Retinal pigment epithelial cell (primary cell): ENCODE measurements around the gene XBP1.

Experiments
- DNase-seq: peaks from one replicate; pipeline ENCODE4 v3.0.0-alpha.2; 2010; ENCODE audit warnings: low read depth
- H3K4me3 ChIP-seq: 2 replicates; pipeline ENCODE4 v1.5.1; 2011; ENCODE audit warnings: mild to moderate bottlenecking, low read length, control low read depth, moderate library complexity
- CTCF ChIP-seq: conservative IDR thresholded peaks from 2 replicates; pipeline ENCODE4 v1.5.1; 2011; ENCODE audit warnings: low read depth, low read length, control low read depth, inconsistent platforms

The XBP1 gene

GRCh38 chr22:28750471-28750881 is 49.9 kb downstream of the XBP1 start:
- TF ChIP-seq CTCF: no peak
- no peak overlapping the region for H3K4me3 ChIP-seq
- DNase-seq: no peak
